Small intestine (tissue), 7 donors: ENCODE results near the gene CAMTA1. TPM values are rescaled to one million over a fixed set of nuclear protein-coding genes. Genes with fewer than 3 reads are reported as not detected.

Experiments used
- DNase-seq, 2 donors: peaks; one replicate each; pipeline versions ENCODE4 v3.0.0 to v3.0.0-alpha.2; 2013
- FAIRE-seq: peaks from 2 replicates; lab custom pipeline; 2012; peaks lifted over from hg19 to GRCh38; lab: Jason Lieb, UNC
- H3K27ac ChIP-seq, 3 donors: one replicate each; pipeline ENCODE4 v1.5.1; 2013; ENCODE audit warnings: low read length in 2 of 3, mild to moderate bottlenecking in 2 of 3, control low read depth in 1 of 3, inconsistent platforms in 1 of 3, low read depth in 1 of 3, moderate library complexity in 1 of 3
- H3K27me3 ChIP-seq, 3 donors: one replicate each; pipeline ENCODE4 v1.6.1; 2013; ENCODE audit warnings: low read length in 3 of 3, inconsistent platforms in 1 of 3; ENCODE audit not compliant: control insufficient read depth in 3 of 3, insufficient read depth in 3 of 3
- H3K36me3 ChIP-seq, 3 donors: one replicate each; pipeline ENCODE4 v1.6.1; 2013; ENCODE audit warnings: low read length in 3 of 3, inconsistent platforms in 1 of 3, low read depth in 1 of 3, mild to moderate bottlenecking in 1 of 3, moderate library complexity in 1 of 3; ENCODE audit not compliant: control insufficient read depth in 3 of 3, insufficient read depth in 2 of 3
- H3K4me1 ChIP-seq, 3 donors: one replicate each; pipeline ENCODE4 v1.6.1; 2013; ENCODE audit warnings: low read length in 2 of 3, inconsistent platforms in 1 of 3, low read depth in 1 of 3, mild to moderate bottlenecking in 1 of 3, moderate library complexity in 1 of 3; ENCODE audit not compliant: control insufficient read depth in 3 of 3, insufficient read depth in 2 of 3
- H3K4me3 ChIP-seq, 3 donors: one replicate each; pipeline ENCODE4 v1.5.1; 2013; ENCODE audit warnings: low read length in 3 of 3, control low read depth in 1 of 3, inconsistent platforms in 1 of 3, low read depth in 1 of 3, mild to moderate bottlenecking in 1 of 3, moderate library complexity in 1 of 3
- H3K9me3 ChIP-seq, 2 donors: one replicate each; pipeline ENCODE4 v1.6.1; 2013; ENCODE audit warnings: low read depth in 1 of 2, low read length in 1 of 2; ENCODE audit not compliant: control insufficient read depth in 2 of 2, insufficient read depth in 1 of 2
- WGBS, 3 donors: extraction: QIAGEN DNeasy Blood & Tissue Kit; methylation state at CpG; one replicate each; pipeline ENCODE4 v1.1.7; 2013; 5-methylcytosine and 5-hydroxymethylcytosine counted together
- polyA plus RNA-seq, 4 donors: library from polyadenylated mRNA; stranded (reverse) in 3 of 4; unstranded in 1 of 4; fragments of 200-250 nt in 3 of 4; fragments of 120-200 nt in 1 of 4; gene quantifications; one replicate each; pipeline versions ENCODE4 v1.2.1 to v1.2.3, GENCODE V29; 2013
- donor health status: healthy with polysubstance abuse.
- donor health status: control.
- donor health status: control.
- donor health status: Bipolar disorder and iron deficiency.
- donor health status: healthy.

CAMTA1 gene
- polyA plus RNA-seq, 4 donors, result 57.6 to 177 (median 147) TPM

GRCh38 chr1:7383671-7384520, 598.6 kb downstream of the CAMTA1 start:
- Histone ChIP-seq H3K27ac (no peak overlapping the region), H3K4me1 (no peaks in the 10 kb centered on the region), H3K9me3 (peaks cover 0 to 3% of the 10 kb centered on the region in 2 donors), H3K4me3 (no peak overlapping the region), H3K27me3 (peaks cover 0 to 4% (median 0%) of the 10 kb centered on the region in 3 donors), H3K36me3 (no peaks in the 10 kb centered on the region)
- DNase-seq, result no peak
- 83 to 89% (median 87%) methylated on average over 12 to 13 of the region's 13 CpGs for WGBS, 3 donors
- no peak for FAIRE-seq

- H3K4me1 ChIP-seq, result no peaks in the 10 kb centered on the region
- FAIRE-seq, result no peak
- no peaks in the 10 kb centered on the region for H3K36me3 ChIP-seq
- H3K27me3 ChIP-seq, result peaks cover 0 to under 1% (median 0%) of the 10 kb centered on the region in 3 donors
- WGBS, 3 donors, result 72 to 78% (median 74%) methylated on average over 7 of the region's 7 CpGs
- no peak overlapping the region for H3K27ac ChIP-seq
- DNase-seq, result no peak
- no peak overlapping the region for H3K4me3 ChIP-seq
- H3K9me3 ChIP-seq, result peaks cover 0 to 3% of the 10 kb centered on the region in 2 donors
Measured at GRCh38 chr1:7384679-7385078, 599.4 kb downstream of the CAMTA1 start.

DNA sequence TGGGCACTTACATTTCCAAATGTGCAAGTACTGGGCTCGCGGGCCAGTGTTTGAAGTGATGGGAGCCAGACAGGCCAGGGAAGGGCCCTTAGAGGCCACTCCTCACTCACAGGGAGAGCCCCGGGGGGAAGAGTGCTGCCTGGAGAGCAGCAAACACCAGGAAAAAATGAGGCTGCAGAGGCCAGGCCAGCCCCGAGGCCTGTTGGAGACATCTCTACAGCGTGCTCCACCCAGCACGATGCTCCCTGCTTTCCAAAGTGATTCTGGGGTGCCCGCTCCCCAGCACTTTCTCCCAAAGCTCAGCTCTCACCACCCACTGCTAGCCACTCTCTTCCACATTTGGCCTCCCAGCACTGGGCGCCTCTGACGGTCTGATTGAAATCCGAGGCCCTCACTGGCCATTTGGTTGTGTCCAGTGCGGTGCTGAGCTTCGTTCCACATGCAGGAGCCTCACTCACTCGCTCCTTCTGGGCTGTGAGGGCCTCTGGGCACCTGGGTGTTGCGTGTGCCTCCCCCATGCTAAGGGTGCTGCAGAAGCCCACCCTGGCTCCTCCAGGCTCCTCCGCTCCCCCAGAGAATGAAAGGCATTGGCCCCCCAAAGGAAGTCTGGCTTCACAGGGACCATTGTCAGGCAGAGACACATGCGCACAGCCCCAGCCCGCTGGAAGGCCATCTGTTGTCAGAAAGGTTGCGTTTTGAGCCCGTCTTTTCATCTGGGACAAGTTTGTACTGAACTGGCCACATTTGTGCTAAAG, 600.4 kb downstream of the CAMTA1 start:
- Histone ChIP-seq H3K4me3 (no peak overlapping the region), H3K27me3 (no peaks in the 10 kb centered on the region), H3K4me1 (no peaks in the 10 kb centered on the region), H3K9me3 (peaks cover 0 to 3% of the 10 kb centered on the region in 2 donors), H3K36me3 (no peaks in the 10 kb centered on the region), H3K27ac (no peak overlapping the region)
- no peak for FAIRE-seq
- no peak for DNase-seq
- WGBS, 3 donors, result 79 to 87% (median 84%) methylated on average over 19 of the region's 19 CpGs

DNA sequence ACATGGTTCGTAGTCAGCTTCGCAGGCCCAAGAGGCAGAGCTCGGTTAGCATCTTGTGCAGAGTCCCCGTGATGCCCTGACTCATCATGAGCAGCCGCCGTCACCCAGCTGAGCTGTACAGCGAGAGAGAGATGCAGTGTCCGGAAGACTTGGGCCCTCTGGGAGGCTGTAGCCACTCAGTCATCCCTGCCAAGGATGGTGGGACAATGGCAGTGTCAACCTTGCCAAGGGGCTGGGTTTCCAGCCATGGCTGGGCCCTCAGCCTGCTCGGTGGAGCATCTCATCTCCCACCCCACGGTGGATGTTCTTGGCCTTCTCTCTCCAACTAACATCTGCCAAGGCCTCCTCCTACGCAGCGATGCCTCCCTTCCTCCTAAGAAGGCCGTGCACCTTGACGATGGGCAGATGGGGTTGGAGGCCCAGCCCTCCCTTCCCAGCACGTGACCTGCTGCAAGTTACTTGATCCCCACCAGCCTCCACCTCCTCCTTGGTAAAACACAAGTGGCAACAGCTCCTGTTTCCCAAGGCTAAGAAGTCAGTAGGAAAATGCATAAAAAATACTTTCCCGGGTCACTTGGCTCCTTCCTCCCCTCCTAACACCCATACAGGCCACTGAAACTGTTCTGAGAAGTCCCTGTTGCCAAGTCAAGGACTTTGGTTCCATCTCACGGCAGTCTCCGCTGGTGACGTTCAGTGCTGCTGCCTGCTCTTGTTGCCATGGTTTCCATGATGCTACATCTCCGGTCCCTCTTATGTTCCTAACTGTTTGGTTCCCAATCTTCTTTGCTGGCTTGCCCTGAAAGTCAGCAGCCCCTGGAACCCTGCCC, 601.2 kb downstream of the CAMTA1 start:
- H3K27me3 ChIP-seq, result no peaks in the 10 kb centered on the region
- no peak overlapping the region for H3K27ac ChIP-seq
- no peaks in the 10 kb centered on the region for H3K36me3 ChIP-seq
- no peaks in the 10 kb centered on the region for H3K4me1 ChIP-seq
- peaks cover 0 to 3% of the 10 kb centered on the region in 2 donors for H3K9me3 ChIP-seq
- no peak overlapping the region for H3K4me3 ChIP-seq
- DNase-seq, result no peak
- no peak for FAIRE-seq
- WGBS, 3 donors, result 88 to 90% (median 89%) methylated on average over 19 to 20 of the region's 20 CpGs

- FAIRE-seq, result no peak
- Histone ChIP-seq H3K9me3 (no peaks in the 10 kb centered on the region), H3K27ac (no peak overlapping the region), H3K4me3 (no peak overlapping the region), H3K4me1 (no peaks in the 10 kb centered on the region), H3K27me3 (no peaks in the 10 kb centered on the region), H3K36me3 (no peaks in the 10 kb centered on the region)
- 48 to 70% (median 59%) methylated on average over 9 of the region's 9 CpGs for WGBS, 3 donors
- peak in 1 of 2 donors; percentile 8 for DNase-seq
Measured at GRCh38 chr1:7387053-7387927, 602.0 kb downstream of the CAMTA1 start.

DNA sequence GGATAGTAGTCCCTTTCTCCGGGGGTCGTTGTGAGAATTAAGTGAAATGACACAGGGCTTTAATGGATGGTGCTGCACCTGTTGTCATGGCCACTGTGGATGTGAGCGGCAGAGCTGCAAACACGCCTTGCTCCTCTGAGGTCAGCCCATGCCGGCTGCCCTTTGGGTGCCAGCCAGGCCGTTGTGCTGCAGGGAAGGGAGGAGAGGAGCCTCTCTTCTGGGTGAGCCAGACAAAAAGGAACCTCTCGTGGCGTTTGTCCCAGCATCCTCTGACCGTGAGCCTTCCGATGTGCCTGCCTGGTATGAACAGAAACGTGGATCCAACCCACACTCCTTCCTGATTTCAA, 602.9 kb downstream of the CAMTA1 start:
- H3K4me1 ChIP-seq, result no peaks in the 10 kb centered on the region
- no peak overlapping the region for H3K27ac ChIP-seq
- WGBS, 3 donors, result 62 to 75% (median 64%) methylated on average over 11 of the region's 11 CpGs
- no peaks in the 10 kb centered on the region for H3K27me3 ChIP-seq
- H3K4me3 ChIP-seq, result no peak overlapping the region
- H3K36me3 ChIP-seq, result no peaks in the 10 kb centered on the region
- DNase-seq (no peak), FAIRE-seq (no peak)
- H3K9me3 ChIP-seq, result no peaks in the 10 kb centered on the region

DNA sequence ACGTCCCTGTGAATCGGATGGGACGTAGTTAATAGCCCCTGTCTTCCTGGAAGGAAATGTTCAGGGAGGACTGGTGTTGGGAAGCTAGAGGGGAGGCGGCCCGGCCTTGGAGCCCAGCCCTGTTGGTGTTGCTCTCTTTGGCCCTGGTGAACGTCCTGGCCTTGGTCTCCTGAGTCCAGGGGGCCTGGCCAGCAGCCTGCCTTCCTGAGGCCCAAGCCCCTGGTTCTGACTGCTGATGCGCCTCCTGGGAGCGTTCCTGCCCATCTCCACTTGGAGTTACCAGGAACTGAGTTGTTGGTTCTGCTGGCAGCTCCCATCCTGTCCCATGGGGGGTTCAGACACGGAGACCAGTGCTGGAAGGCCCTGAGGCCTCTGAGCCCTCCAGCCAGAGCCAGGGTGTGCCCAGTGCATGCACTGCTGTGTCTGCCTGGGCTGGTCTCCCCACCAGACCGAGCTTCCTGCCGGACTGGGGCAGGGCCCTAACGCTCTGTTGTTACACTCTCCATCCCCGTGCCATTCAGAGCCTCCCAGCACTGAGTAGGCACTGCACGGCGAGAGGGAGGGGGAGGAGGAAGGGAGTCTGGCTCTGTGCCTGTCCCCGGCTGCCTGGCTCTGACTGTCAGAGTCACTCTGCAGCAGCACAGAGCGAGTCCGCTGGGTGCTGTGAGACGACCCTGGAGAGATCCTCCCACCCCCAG, 603.4 kb downstream of the CAMTA1 start:
- FAIRE-seq, result no peak
- Histone ChIP-seq H3K4me3 (no peak overlapping the region), H3K9me3 (no peaks in the 10 kb centered on the region), H3K27me3 (no peaks in the 10 kb centered on the region), H3K27ac (peak overlapping the region in 1 of 3 donors; percentile 32), H3K36me3 (no peaks in the 10 kb centered on the region), H3K4me1 (no peaks in the 10 kb centered on the region)
- 61 to 75% (median 73%) methylated on average over 19 of the region's 19 CpGs for WGBS, 3 donors
- no peak for DNase-seq
